Effector memory CD8-positive, alpha-beta T cell (primary cell): ENCODE measurements around the gene SDK1.

Experiments used
- ATAC-seq: fragments of 150-1000 bp; cut with Tn5 transposase; replicated peaks from 2 replicates; pipeline ENCODE4 v1.10.0; 2021; ENCODE audit warnings: mild to moderate bottlenecking, moderate library complexity
- DNase-seq, 3 experiments: peaks; one replicate each; pipeline ENCODE4 v3.0.0; 2021
- H3K27ac Mint-ChIP-seq, 2 donors: one replicate each; pipeline ENCODE4 v1.8.0; 2022; ENCODE audit warnings: mild to moderate bottlenecking in 2 of 2, mixed read lengths in 2 of 2, moderate library complexity in 2 of 2
- H3K27me3 Mint-ChIP-seq, 2 donors: one replicate each; pipeline ENCODE4 v1.8.0; 2022; ENCODE audit warnings: mixed read lengths in 2 of 2
- H3K36me3 Mint-ChIP-seq: one replicate; pipeline ENCODE4 v1.8.0; 2022; ENCODE audit warnings: mild to moderate bottlenecking, moderate library complexity, mixed read lengths; ENCODE audit not compliant: insufficient read depth
- H3K4me1 Mint-ChIP-seq, 2 donors: one replicate each; pipeline ENCODE4 v1.8.0; 2022; ENCODE audit warnings: low read depth in 2 of 2, mixed read lengths in 2 of 2
- H3K4me3 Mint-ChIP-seq, 2 donors: one replicate each; pipeline ENCODE4 v1.8.0; 2022; ENCODE audit warnings: mild to moderate bottlenecking in 2 of 2, mixed read lengths in 2 of 2, moderate library complexity in 2 of 2
- H3K9me3 Mint-ChIP-seq, 2 donors: one replicate each; pipeline ENCODE4 v1.8.0; 2022; ENCODE audit warnings: mixed read lengths in 2 of 2

Gene SDK1

DNA sequence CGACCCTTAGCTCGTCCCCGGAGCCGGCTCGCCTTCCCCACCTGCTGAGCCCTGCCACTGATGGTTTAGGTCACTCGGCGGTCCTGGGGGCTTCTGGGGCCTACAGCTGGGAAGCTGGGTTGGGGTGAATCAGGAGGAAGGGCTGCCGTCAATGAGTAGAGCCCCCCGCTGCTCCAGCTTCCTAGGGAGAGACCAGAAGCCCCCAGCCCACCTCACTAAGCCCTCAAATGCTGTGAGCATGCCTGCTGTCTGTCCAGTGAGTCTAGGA, 885.4 kb downstream of the SDK1 start:
- DNase-seq (no peak), ATAC-seq (no peak)
- no peaks in the 10 kb centered on the region for H3K27me3 Mint-ChIP-seq
- H3K36me3 Mint-ChIP-seq, result no peaks in the 10 kb centered on the region
- H3K9me3 Mint-ChIP-seq, result peaks cover 0 to 2% of the 10 kb centered on the region in 2 donors
- H3K4me3 Mint-ChIP-seq, result no peak overlapping the region
- no peak overlapping the region for H3K27ac Mint-ChIP-seq
- no peaks in the 10 kb centered on the region for H3K4me1 Mint-ChIP-seq

DNA sequence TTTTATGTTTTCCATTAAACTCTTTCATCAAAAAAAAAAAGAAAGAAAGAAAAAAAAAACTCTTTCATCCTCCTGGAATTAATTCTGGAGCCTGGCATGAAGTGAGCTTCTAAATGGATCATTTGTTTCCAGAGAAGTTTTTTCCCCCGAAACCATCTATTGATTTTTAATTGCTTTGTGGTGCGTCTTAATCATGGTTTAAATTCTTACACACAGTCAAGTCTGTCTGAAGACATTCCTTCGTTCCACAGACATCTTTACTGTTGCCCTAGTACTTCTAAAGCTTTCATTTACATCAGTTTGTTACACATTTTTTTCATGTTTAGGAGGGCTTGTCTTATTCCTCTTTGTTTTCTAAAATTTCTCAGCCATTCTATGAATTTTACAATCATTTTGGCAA, 887.6 kb downstream of the SDK1 start:
- Mint-ChIP-seq H3K4me3 (no peak overlapping the region), H3K27me3 (no peaks in the 10 kb centered on the region), H3K9me3 (peaks cover 0 to 2% of the 10 kb centered on the region in 2 donors), H3K36me3 (no peaks in the 10 kb centered on the region), H3K27ac (no peak overlapping the region), H3K4me1 (no peaks in the 10 kb centered on the region)
- DNase-seq (no peak), ATAC-seq (no peak)

DNA sequence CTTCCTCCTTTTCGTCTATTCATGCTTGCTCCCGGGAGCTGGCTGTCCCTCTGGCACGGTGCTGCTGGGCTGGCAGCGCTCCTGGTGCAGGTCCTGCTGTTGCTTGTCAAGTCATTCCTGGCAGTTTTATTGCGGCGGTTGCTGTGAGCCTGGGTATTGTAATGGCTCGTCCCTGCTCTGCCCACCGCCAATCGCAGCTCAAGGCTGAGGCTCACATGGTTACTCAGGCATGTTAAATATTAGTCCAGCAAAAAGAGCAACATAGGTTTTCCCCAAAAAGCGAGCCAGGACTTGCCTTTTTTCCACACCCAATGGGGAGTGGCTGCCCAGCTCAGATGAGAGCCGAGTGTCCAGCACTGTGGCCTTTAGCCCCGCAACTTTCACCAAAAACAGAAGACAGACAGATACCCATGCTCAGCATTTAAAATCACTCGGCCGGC, 888.1 kb downstream of the SDK1 start:
- ATAC-seq, result no peak

DNA sequence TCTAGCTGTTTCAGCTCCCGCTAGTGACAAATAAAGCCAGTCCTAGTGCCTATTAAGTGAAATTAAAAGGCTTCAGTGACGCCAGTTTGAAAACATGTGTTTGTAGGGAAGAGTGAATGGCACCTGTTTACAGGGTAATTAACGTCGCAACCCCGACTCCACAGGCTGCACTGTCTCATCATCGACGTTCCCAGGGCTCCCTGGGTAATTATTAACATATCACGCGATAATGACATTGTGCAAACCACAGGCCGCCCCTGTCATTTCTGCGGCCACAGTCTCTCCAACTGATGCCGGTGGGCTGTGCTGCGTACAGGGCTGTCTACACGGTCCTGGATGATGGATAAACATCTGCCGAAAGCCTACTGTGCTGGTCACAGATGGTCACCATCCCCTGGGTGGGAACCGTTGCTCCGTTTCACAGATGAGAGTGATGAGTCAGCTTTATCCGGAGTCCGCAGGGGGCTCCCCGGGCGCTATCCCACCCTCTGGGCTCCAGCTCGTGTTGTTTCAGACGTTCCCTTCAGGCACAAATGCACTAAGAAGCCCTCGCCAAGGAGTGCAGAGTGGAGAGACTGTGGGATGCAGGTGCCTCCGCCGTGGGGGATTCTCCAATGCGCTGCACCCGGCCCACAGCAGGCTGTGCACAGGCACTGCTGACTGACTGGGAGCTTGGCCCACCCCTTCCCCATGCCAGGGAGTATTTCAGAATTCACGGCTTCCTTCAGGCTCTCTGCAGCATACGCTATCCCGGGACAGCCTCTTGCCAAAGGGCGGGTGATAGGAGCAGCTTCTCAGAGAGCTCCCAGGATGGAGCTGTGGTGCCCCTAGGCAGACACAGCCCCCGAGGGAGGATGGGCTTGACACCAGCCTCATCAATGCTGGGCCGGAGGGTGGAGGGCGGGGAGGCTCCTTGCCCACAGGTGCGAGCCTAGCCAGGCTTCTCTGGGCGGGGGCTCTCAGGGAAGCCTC, 889.2 kb downstream of the SDK1 start:
- Mint-ChIP-seq H3K27ac (no peak overlapping the region), H3K4me1 (no peaks in the 10 kb centered on the region), H3K9me3 (peaks cover 0 to 2% of the 10 kb centered on the region in 2 donors), H3K4me3 (no peak overlapping the region), H3K27me3 (peaks cover 0 to under 1% of the 10 kb centered on the region in 2 donors), H3K36me3 (no peaks in the 10 kb centered on the region)
- DNase-seq, result no peak
- ATAC-seq, result no peak

More for the DNA sequence above, 888.1 kb downstream of the SDK1 start:
- no peak for DNase-seq
- Mint-ChIP-seq H3K4me1 (no peaks in the 10 kb centered on the region), H3K9me3 (peaks cover 0 to 2% of the 10 kb centered on the region in 2 donors), H3K27me3 (no peaks in the 10 kb centered on the region), H3K27ac (no peak overlapping the region), H3K36me3 (no peaks in the 10 kb centered on the region), H3K4me3 (no peak overlapping the region)

DNA sequence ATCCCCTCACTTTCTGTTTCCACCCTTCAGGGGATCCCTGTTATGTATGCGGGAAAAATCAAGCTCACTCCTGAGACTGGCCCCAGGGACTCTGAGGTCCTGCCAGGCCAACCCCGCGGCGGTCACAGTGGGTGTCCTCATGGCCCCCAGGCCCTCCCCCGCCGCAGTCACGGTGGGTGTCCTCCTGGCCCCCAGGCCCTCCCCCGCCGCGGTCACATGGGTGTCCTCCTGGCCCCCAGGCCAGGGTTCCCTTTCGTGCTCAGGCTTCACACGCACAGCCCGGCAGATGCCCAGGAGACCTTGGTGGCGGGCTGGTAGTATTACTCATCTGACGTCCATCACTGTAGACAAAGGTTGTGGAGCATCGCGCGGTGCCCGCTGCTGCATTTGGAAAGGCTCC, 890.0 kb downstream of the SDK1 start:
- ATAC-seq, result no peak
- Mint-ChIP-seq H3K27me3 (peaks cover 0 to 8% of the 10 kb centered on the region in 2 donors), H3K4me3 (no peak overlapping the region), H3K4me1 (no peaks in the 10 kb centered on the region), H3K27ac (no peak overlapping the region), H3K9me3 (peaks cover 0 to 2% of the 10 kb centered on the region in 2 donors), H3K36me3 (no peaks in the 10 kb centered on the region)
- DNase-seq, result no peak

DNA sequence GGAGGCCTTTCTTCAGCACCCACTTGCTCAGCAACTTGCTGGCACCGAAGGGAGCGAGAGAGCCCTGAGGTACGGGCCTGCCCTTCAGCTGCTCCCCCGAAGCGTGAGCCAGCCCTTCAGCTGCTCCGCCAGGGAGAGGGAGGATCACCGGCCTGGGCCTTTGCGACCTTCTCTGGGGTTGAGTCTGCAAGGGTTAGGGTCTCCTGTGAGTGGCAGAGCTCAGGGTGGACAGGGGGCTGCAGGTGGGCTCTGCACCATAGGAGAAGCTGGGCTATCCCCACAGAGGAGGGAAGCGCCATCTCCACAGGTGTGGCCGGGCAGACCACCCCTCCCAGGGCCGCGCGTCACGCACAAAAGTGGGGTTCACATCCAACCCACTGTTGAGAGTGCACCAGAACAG, 890.5 kb downstream of the SDK1 start:
- Mint-ChIP-seq H3K9me3 (peaks cover 0 to 2% of the 10 kb centered on the region in 2 donors), H3K36me3 (no peaks in the 10 kb centered on the region), H3K27me3 (peaks cover 0 to 13% of the 10 kb centered on the region in 2 donors), H3K4me3 (no peak overlapping the region), H3K4me1 (no peaks in the 10 kb centered on the region), H3K27ac (no peak overlapping the region)
- no peak for ATAC-seq
- no peak for DNase-seq

DNA sequence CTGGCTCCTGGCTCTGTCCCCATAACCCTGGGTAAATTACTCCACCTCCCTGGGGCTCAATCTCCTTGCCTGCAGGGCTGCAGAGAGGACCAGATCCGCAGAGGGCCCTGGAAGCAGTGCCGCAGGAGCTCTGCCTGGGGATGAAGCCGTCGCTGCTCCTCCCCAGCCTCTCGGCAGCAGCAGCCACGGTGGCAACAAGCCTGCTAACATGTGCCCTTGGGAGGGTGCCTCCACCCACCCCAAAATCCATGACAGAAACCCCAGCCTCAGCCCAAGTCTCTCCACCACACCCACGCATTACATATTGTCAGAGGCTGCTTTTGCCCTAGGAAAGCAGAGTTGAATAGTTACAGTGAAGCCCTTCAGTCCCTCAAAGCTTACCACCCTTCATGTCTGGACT, 894.6 kb downstream of the SDK1 start:
- Mint-ChIP-seq H3K27me3 (peaks cover 0 to 16% of the 10 kb centered on the region in 2 donors), H3K4me1 (no peaks in the 10 kb centered on the region), H3K36me3 (no peaks in the 10 kb centered on the region), H3K9me3 (no peaks in the 10 kb centered on the region), H3K27ac (no peak overlapping the region), H3K4me3 (no peak overlapping the region)
- ATAC-seq (no peak), DNase-seq (no peak)

DNA sequence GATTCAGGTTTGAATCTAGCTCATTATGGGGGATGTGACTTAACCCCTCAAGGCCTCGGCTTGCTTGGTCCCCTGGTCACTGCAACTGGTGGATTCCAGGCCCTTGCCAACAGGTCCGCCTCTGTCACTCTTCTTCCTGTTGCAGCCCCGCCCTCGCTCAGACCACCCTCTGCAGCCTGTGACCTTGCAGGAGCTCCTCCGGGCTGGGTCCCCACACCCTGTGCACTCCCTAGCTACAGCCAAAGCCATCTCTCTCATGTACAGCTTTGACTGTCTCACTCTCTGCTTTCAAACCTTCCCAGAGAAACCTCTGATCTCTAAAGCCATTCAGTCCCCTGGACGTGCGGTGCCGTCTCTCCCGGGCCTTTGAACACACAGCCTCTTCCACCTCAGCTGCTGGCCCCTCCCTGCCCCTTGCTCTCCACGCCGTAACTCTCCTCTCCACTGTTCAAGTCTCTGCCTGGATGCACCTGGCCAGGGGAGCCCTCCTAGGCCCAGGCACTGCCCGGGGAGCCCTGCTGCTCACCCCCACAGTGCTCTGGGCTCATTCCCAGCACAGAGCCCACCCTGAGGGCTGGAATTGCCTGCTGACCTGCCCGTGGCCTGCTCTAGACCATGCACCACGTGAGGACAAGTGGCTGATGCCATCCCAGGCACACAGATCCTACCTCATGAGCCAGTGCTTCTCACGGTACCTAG, 895.2 kb downstream of the SDK1 start:
- H3K4me3 Mint-ChIP-seq, result no peak overlapping the region
- H3K9me3 Mint-ChIP-seq, result no peaks in the 10 kb centered on the region
- DNase-seq (no peak), ATAC-seq (no peak)
- H3K4me1 Mint-ChIP-seq, result no peaks in the 10 kb centered on the region
- H3K36me3 Mint-ChIP-seq, result no peaks in the 10 kb centered on the region
- H3K27ac Mint-ChIP-seq, result no peak overlapping the region
- H3K27me3 Mint-ChIP-seq, result peaks cover 0 to 16% of the 10 kb centered on the region in 2 donors

DNA sequence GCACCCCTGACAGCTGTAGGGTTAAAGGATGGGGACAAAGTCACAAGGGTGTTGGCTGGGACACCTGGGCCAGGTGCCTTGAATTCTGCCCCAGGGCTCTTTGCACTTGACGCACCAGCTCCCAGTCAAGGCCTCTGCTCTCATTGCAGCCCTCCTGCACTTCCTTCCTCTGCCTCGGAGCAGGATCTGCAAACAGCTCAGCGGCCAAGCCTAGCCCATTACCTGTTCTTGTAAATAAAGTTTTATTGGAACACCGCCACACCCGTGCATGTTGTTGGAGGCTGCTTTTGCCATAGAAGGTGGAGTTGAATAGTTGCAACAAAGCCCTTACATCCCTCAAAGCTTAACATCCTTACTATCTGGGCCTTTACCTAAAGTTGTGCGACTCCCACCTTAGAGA, 897.2 kb downstream of the SDK1 start:
- DNase-seq (no peak), ATAC-seq (no peak)
- H3K9me3 Mint-ChIP-seq, result no peaks in the 10 kb centered on the region
- H3K27me3 Mint-ChIP-seq, result peaks cover 0 to 16% of the 10 kb centered on the region in 2 donors
- no peaks in the 10 kb centered on the region for H3K36me3 Mint-ChIP-seq
- H3K27ac Mint-ChIP-seq, result no peak overlapping the region
- no peak overlapping the region for H3K4me3 Mint-ChIP-seq
- no peaks in the 10 kb centered on the region for H3K4me1 Mint-ChIP-seq

DNA sequence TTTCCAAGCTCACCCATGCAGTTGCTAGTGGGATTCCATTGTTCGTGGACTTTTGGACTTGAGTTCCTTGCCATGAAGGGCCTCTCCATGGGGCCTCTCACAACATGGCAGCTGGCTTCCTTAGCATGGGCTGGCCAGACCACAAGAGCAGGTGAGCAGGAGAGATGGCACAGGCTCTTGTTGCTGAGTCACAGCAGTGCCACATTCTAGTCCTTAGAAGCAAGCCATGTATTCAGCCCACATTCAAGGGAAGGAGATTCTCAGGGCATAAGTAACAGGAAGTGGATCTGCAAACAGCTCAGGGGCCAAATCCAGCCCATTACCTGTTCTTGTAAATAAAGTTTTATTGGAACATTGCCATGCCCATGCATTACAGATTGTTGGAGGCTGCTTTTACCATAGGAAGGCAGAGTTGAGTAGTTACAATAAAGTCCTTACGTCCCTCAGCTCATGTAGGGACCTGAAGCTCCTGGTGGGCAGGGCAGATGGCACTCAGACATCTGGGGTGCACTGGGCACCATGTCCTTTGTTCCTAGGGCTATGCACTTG, 899.6 kb downstream of the SDK1 start:
- Mint-ChIP-seq H3K9me3 (no peaks in the 10 kb centered on the region), H3K4me3 (no peak overlapping the region), H3K27me3 (peaks cover 0 to 12% of the 10 kb centered on the region in 2 donors), H3K36me3 (no peaks in the 10 kb centered on the region), H3K4me1 (no peaks in the 10 kb centered on the region), H3K27ac (no peak overlapping the region)
- no peak for ATAC-seq
- DNase-seq, result no peak

DNA sequence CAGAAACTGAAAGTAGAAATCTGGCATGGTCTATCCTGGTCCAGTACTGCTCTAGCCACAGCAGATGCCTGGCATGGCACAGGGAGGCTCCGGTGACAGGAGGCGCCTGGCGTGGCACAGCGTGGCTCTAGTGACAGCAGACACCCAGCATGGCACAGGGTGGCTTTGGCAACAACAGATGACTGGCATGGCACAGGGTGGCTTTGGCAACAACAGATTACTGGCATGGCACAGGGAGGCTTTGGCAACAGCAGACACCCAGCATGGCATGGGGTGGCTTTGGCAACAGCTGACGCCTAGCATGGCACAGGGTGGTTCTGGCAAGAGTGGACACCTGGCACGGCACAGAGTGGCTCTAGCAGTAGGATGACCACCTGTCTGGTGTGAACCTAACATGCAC, 900.5 kb downstream of the SDK1 start:
- no peak for DNase-seq
- H3K4me1 Mint-ChIP-seq, result no peaks in the 10 kb centered on the region
- H3K4me3 Mint-ChIP-seq, result no peak overlapping the region
- no peak overlapping the region for H3K27ac Mint-ChIP-seq
- H3K27me3 Mint-ChIP-seq, result peaks cover 0 to 3% of the 10 kb centered on the region in 2 donors
- no peak for ATAC-seq
- H3K36me3 Mint-ChIP-seq, result no peaks in the 10 kb centered on the region
- no peaks in the 10 kb centered on the region for H3K9me3 Mint-ChIP-seq

DNA sequence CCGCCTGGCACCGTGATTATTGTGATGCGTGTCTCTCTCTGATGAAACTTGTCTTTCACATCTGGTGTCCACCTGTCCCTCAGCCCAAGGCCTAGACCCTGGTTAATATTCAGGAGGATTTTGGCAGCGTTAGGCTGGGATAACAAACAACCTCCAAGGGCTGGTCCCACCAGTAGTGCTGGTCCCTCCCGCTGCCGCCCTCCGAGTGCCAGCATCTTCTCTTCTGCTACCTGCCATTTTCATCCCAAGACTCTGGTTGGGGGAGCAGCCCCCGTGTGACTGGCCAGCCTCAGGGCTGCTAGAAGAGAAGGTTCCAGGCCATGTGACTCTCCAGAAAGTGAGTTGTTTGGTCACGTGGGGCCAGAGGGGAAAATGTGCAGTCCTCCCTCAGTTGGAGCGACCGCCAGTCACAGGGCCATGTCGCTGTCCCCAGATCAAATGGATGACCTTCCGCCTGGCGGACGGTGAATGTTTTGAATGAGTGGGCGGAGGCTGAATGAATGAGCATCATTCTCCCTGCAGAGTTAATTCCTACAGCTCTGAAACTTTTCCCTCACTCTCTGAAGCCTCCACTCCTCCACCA, 901.2 kb downstream of the SDK1 start:
- Mint-ChIP-seq H3K27ac (no peak overlapping the region), H3K4me3 (no peak overlapping the region), H3K9me3 (no peaks in the 10 kb centered on the region), H3K27me3 (no peaks in the 10 kb centered on the region), H3K36me3 (no peaks in the 10 kb centered on the region), H3K4me1 (no peaks in the 10 kb centered on the region)
- ATAC-seq (no peak), DNase-seq (no peak)

DNA sequence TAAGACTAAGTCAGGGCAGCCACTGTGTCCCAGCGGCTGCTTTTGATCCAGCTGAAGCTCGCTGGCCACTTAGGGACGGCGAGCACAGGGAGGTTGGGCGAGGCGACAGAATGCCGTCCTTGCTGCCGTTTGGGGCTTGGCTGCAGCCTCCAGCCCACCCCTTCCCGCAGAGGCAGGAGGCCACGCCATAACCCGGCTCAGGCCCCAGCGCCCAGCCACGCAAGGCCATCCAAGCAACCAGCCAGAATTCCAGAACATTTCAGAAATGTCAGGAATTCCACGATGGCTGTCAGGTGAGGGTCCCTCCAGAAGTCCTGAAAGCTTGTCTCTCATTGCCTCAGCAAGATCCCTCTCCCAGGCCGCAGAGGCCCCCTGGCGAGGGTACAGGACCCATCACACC, 901.9 kb downstream of the SDK1 start:
- no peaks in the 10 kb centered on the region for H3K36me3 Mint-ChIP-seq
- DNase-seq, result no peak

More for the DNA sequence above, 901.9 kb downstream of the SDK1 start:
- no peaks in the 10 kb centered on the region for H3K9me3 Mint-ChIP-seq
- no peak for ATAC-seq
- no peaks in the 10 kb centered on the region for H3K27me3 Mint-ChIP-seq
- H3K27ac Mint-ChIP-seq, result no peak overlapping the region
- H3K4me3 Mint-ChIP-seq, result no peak overlapping the region
- no peaks in the 10 kb centered on the region for H3K4me1 Mint-ChIP-seq
